ENCODE measurements around the gene LOXL3. TPM values are rescaled to one million over a fixed set of nuclear protein-coding genes. Genes with fewer than 3 reads are reported as not detected.

LOXL3 gene
- polyA plus RNA-seq, 1 of the 3 experiments (the other 2 are of a cell fraction) = 47.9 TPM

DNA sequence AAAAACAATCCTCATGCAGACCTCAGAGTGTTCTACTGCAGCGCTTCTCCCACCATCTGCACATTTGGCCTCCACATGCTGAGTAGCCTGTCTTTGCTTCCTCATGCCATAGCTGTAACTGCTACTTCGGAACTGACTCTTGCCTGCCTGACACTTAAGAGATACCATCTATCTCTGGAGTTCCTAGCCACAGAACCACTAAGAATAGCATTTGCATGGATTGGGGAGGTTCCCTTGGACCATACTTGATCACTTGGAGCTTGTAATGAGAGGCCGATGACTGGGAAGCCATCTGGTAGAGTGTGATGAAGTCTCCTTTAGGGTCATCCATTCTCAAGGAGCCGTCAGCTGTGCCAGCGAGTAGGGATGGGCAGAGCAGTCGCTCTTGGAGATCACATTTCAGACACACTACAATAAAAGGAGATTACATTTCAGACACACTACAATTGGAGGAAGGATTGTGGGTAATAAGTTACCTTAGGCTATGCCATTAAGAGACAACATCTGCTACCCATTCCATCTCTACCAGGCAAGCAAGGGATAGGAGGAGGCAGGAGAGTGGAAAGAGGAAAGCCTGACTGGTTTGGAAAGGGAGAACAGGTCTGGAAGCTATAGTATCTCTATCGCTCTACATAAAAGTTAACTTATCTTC is 22.6 kb upstream of the LOXL3 start:
- Histone ChIP-seq H3K27me3 (ENCODE audit: insufficient read depth) (no peaks in the 10 kb centered on the region), H3K9ac (no peak overlapping the region), H3F3A (replicated peaks; ENCODE audit: insufficient read depth) (peaks cover 34% of the 10 kb centered on the region), H3K27ac (ENCODE audit: low read depth in 2 of 2, low read length in 1 of 2) (peak overlapping the region; percentile 29 to 44; a peak in 2 of 4 replicates), H3K4me1 (ENCODE audit: control insufficient read depth in 1 of 2, insufficient read depth in 2 of 2, low read depth in 1 of 2, low read length in 1 of 2) (peaks cover 7 to 20% of the 10 kb centered on the region in 2 experiments), H3K4me2 (no peak overlapping the region), H4K20me1 (ENCODE audit: insufficient read depth) (no peaks in the 10 kb centered on the region), H3K4me3 (ENCODE audit: low read depth in 2 of 2, low read length in 1 of 2) (no peak overlapping the region), H3K9me3 (no peaks in the 10 kb centered on the region), H3K9me2 (no peaks in the 10 kb centered on the region), H3K79me2 (ENCODE audit: insufficient read depth) (no peaks in the 10 kb centered on the region), H2AFZ (ENCODE audit: low read depth) (no peak overlapping the region), H3K36me3 (replicated peaks in 1 of 2; ENCODE audit: control insufficient read depth in 1 of 2, insufficient read depth in 2 of 2, low read length in 1 of 2) (no peaks in the 10 kb centered on the region)
- WGBS (ENCODE audit: low lambda C conversion rate) = 83% methylated on average over 7 of the region's 7 CpGs
- TF ChIP-seq, protein P1, sequence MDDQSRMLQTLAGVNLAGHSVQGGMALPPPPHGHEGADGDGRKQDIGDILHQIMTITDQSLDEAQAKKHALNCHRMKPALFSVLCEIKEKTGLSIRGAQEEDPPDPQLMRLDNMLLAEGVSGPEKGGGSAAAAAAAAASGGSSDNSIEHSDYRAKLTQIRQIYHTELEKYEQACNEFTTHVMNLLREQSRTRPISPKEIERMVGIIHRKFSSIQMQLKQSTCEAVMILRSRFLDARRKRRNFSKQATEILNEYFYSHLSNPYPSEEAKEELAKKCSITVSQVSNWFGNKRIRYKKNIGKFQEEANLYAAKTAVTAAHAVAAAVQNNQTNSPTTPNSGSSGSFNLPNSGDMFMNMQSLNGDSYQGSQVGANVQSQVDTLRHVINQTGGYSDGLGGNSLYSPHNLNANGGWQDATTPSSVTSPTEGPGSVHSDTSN (IDR thresholded peaks at IDR 0.05) = no peak
- TF ChIP-seq TCF12 (IDR thresholded peaks at IDR 0.05) (peak; percentile 48; the same call in 1 of the 2 replicates), JUND (IDR thresholded peaks at IDR 0.05) (no peak), POLR2AphosphoS5 (IDR thresholded peaks at IDR 0.05; ENCODE audit: low read depth, low read length) (no peak), RXRA (IDR thresholded peaks at IDR 0.05; ENCODE audit: borderline replicate concordance, low read depth) (no peak), GATA2 (CRISPR knock-in tag; IDR thresholded peaks at IDR 0.05) (no peak)
- TF ChIP-seq, protein P2, sequence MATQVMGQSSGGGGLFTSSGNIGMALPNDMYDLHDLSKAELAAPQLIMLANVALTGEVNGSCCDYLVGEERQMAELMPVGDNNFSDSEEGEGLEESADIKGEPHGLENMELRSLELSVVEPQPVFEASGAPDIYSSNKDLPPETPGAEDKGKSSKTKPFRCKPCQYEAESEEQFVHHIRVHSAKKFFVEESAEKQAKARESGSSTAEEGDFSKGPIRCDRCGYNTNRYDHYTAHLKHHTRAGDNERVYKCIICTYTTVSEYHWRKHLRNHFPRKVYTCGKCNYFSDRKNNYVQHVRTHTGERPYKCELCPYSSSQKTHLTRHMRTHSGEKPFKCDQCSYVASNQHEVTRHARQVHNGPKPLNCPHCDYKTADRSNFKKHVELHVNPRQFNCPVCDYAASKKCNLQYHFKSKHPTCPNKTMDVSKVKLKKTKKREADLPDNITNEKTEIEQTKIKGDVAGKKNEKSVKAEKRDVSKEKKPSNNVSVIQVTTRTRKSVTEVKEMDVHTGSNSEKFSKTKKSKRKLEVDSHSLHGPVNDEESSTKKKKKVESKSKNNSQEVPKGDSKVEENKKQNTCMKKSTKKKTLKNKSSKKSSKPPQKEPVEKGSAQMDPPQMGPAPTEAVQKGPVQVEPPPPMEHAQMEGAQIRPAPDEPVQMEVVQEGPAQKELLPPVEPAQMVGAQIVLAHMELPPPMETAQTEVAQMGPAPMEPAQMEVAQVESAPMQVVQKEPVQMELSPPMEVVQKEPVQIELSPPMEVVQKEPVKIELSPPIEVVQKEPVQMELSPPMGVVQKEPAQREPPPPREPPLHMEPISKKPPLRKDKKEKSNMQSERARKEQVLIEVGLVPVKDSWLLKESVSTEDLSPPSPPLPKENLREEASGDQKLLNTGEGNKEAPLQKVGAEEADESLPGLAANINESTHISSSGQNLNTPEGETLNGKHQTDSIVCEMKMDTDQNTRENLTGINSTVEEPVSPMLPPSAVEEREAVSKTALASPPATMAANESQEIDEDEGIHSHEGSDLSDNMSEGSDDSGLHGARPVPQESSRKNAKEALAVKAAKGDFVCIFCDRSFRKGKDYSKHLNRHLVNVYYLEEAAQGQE (IDR thresholded peaks at IDR 0.05; ENCODE audit: low read depth, low read length) = no peak
- DNase-seq = no peak
- CTCF ChIA-PET = interaction anchor here (0.9 to 7.3 kb wide), 5 partner anchors 10 to 752 kb away, joined by 3 to 75 read pairs (median 6); no protein-coding TSS in a partner anchor
- POLR2A ChIA-PET = no interaction called here

DNA sequence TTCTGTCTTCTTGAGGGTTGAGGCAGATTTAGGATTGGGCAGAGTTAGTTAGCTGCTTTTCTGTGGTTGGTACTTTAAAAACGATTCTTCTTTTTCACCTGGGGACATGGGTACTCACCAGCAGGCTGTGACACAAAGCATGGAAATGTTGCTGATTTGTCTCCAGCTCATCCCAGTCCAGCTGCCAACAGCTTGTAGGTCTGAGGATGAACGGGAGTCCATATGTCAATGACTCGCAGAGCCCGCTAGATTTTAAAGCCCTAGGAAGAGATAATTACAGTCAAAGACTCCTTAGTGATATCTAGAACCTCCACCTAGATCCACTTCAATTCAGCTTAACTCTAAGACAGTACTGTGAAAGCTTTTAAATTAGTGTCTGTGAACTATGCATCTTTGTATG is 21.6 kb upstream of the LOXL3 start:
- Histone ChIP-seq H3K4me1 (ENCODE audit: control insufficient read depth in 1 of 2, insufficient read depth in 2 of 2, low read depth in 1 of 2, low read length in 1 of 2) (peaks cover 7 to 20% of the 10 kb centered on the region in 2 experiments), H3K79me2 (ENCODE audit: insufficient read depth) (no peaks in the 10 kb centered on the region), H3F3A (replicated peaks; ENCODE audit: insufficient read depth) (peaks cover 33% of the 10 kb centered on the region), H3K9me2 (no peaks in the 10 kb centered on the region), H3K9ac (no peak overlapping the region), H3K27ac (ENCODE audit: low read depth in 2 of 2, low read length in 1 of 2) (peak overlapping the region; percentile 68 to 82; a peak in 1 of 4 replicates), H4K20me1 (ENCODE audit: insufficient read depth) (no peaks in the 10 kb centered on the region), H3K27me3 (ENCODE audit: insufficient read depth) (no peaks in the 10 kb centered on the region), H3K36me3 (replicated peaks in 1 of 2; ENCODE audit: control insufficient read depth in 1 of 2, insufficient read depth in 2 of 2, low read length in 1 of 2) (no peaks in the 10 kb centered on the region), H3K9me3 (no peaks in the 10 kb centered on the region), H2AFZ (ENCODE audit: low read depth) (no peak overlapping the region), H3K4me2 (no peak overlapping the region), H3K4me3 (ENCODE audit: low read depth in 2 of 2, low read length in 1 of 2) (no peak overlapping the region)
- ChIA-PET POLR2A (interaction anchor here (0.6 kb wide), 1 partner anchor 68 kb away, joined by 3 read pairs; no protein-coding TSS in a partner anchor), CTCF (interaction anchor here (0.9 to 7.3 kb wide), 4 partner anchors 9 to 43 kb away, joined by 3 to 75 read pairs (median 6); no protein-coding TSS in a partner anchor)
- 69% methylated on average over 4 of the region's 4 CpGs for WGBS (ENCODE audit: low lambda C conversion rate)
- no peak for DNase-seq
- TF ChIP-seq MXI1 (IDR thresholded peaks at IDR 0.05; ENCODE audit: low read depth, low read length) (no peak), NRF1 (IDR thresholded peaks at IDR 0.05; ENCODE audit: low read depth, low read length) (no peak), CHD2 (IDR thresholded peaks at IDR 0.05; ENCODE audit: low read length, partially characterized antibody) (no peak), RCOR1 (IDR thresholded peaks at IDR 0.05; ENCODE audit: low read length) (no peak), TCF12 (IDR thresholded peaks at IDR 0.05) (no peak)
- TF ChIP-seq, protein P3, sequence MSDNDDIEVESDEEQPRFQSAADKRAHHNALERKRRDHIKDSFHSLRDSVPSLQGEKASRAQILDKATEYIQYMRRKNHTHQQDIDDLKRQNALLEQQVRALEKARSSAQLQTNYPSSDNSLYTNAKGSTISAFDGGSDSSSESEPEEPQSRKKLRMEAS (IDR thresholded peaks at IDR 0.05; ENCODE audit: low read depth) = no peak
- TF ChIP-seq, protein P4, sequence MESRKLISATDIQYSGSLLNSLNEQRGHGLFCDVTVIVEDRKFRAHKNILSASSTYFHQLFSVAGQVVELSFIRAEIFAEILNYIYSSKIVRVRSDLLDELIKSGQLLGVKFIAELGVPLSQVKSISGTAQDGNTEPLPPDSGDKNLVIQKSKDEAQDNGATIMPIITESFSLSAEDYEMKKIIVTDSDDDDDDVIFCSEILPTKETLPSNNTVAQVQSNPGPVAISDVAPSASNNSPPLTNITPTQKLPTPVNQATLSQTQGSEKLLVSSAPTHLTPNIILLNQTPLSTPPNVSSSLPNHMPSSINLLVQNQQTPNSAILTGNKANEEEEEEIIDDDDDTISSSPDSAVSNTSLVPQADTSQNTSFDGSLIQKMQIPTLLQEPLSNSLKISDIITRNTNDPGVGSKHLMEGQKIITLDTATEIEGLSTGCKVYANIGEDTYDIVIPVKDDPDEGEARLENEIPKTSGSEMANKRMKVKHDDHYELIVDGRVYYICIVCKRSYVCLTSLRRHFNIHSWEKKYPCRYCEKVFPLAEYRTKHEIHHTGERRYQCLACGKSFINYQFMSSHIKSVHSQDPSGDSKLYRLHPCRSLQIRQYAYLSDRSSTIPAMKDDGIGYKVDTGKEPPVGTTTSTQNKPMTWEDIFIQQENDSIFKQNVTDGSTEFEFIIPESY (IDR thresholded peaks at IDR 0.05; ENCODE audit: borderline replicate concordance, low read depth) = no peak
